ENCODE measurements around the gene PIP4P1. TPM values are rescaled to one million over a fixed set of nuclear protein-coding genes. Genes with fewer than 3 reads are reported as not detected.

Gene PIP4P1
- total and polyA plus RNA-seq, 9 of the 15 experiments (the other 6 are each of a cell fraction or from before 2014, with no cell fraction given): 5.3 to 20.9 (median 10.7) TPM

- TF ChIP-seq ZBTB33 (CRISPR knock-in tag; IDR thresholded peaks at IDR 0.05) (no peak), HCFC1 (IDR thresholded peaks at IDR 0.05; ENCODE audit: low read depth, low read length) (peak; percentile 31; the same call in 1 of the 2 replicates), MIER1 (IDR thresholded peaks at IDR 0.05; ENCODE audit: low read depth) (no peak), ZNF384 (IDR thresholded peaks at IDR 0.05; ENCODE audit: low read depth, low read length) (no peak), JUND (IDR thresholded peaks at IDR 0.05; ENCODE audit: borderline replicate concordance, low read depth, low read length) (peak; percentile 68), JUND (tag; IDR thresholded peaks at IDR 0.05; ENCODE audit: borderline replicate concordance, low read depth, low read length) (no peak; the same call in 2 of the 3 replicates), SMARCC2 (IDR thresholded peaks at IDR 0.05; ENCODE audit: low read depth) (no peak), ZNF592 (IDR thresholded peaks at IDR 0.05) (no peak), ETS2 (tag; IDR thresholded peaks at IDR 0.05; ENCODE audit: borderline replicate concordance, poor library complexity, severe bottlenecking) (no peak), ZBTB34 (CRISPR knock-in tag; IDR thresholded peaks at IDR 0.05) (no peak), FIP1L1 (IDR thresholded peaks at IDR 0.05; ENCODE audit: low read depth, low read length, poor library complexity, severe bottlenecking) (no peak), ZNF347 (CRISPR knock-in tag; IDR thresholded peaks at IDR 0.05; ENCODE audit: low read depth) (no peak), MEF2A (IDR thresholded peaks at IDR 0.05; ENCODE audit: control insufficient read depth, low read depth, low read length) (no peak), PBX2 (CRISPR knock-in tag; IDR thresholded peaks at IDR 0.05; ENCODE audit: low read depth) (no peak), PBX2 (tag; conservative IDR thresholded peaks at IDR 0.05; ENCODE audit: low read depth) (no peak)
Observed at GRCh38 chr14:20461225-20462141, at the start of gene PIP4P1 (continued).
